HepG2 (cell line): ENCODE measurements around the gene PTAR1. TPM values are rescaled to one million over a fixed set of nuclear protein-coding genes. Genes with fewer than 3 reads are reported as not detected.

ENCODE experiments used
- ATAD3A ChIP-seq: sonication (generic); formaldehyde crosslinking; IDR thresholded peaks from 2 replicates; pipeline ENCODE4 v1.4.0; 2020; ENCODE audit warnings: missing genetic modification reagents
- BORCS8-MEF2B ChIP-seq: sonication (generic); formaldehyde crosslinking; IDR thresholded peaks from 2 replicates; pipeline ENCODE4 v1.8.0; 2022; ENCODE audit warnings: mild to moderate bottlenecking, missing genetic modification reagents
- HMGA1 ChIP-seq: sonication (generic); formaldehyde crosslinking; conservative IDR thresholded peaks from 2 replicates; pipeline ENCODE4 v1.4.0; 2020; ENCODE audit warnings: missing genetic modification reagents
- HNF1B ChIP-seq: sonication (generic); formaldehyde crosslinking; IDR thresholded peaks from 2 replicates; pipeline ENCODE4 v1.5.1; 2020; ENCODE audit warnings: mild to moderate bottlenecking, moderate library complexity, missing genetic modification reagents
- MIER2 ChIP-seq: IDR thresholded peaks from 2 replicates; pipeline ENCODE4 v1.6.1; 2016; ENCODE audit warnings: missing biosample characterization, missing genetic modification reagents
- NRL ChIP-seq: sonication (generic); formaldehyde crosslinking; IDR thresholded peaks from 2 replicates; pipeline ENCODE4 v1.5.0; 2020; ENCODE audit warnings: missing genetic modification reagents, mild to moderate bottlenecking, moderate library complexity, borderline replicate concordance
- RERE ChIP-seq: IDR thresholded peaks from 2 replicates; pipeline ENCODE4 v1.6.1; 2016; ENCODE audit warnings: low read depth, missing genetic modification reagents, missing compliant biosample characterization
- SMYD3 ChIP-seq: sonication (generic); formaldehyde crosslinking; IDR thresholded peaks from 2 replicates; pipeline ENCODE4 v1.8.1; 2023; ENCODE audit warnings: mild to moderate bottlenecking, missing genetic modification reagents
- SNAI1 ChIP-seq: sonication (generic); formaldehyde crosslinking; IDR thresholded peaks from 2 replicates; pipeline ENCODE4 v1.5.0; 2020; ENCODE audit warnings: mild to moderate bottlenecking, missing genetic modification reagents, borderline replicate concordance
- SOX13 ChIP-seq, 3 experiments: fragments of 450-650 bp in 1 of 3; sonication (generic) in 1 of 3; formaldehyde crosslinking in 1 of 3; IDR thresholded peaks in 2 of 3; conservative IDR thresholded peaks in 1 of 3; 2 replicates each; pipeline versions ENCODE4 v1.5.0 to v1.6.1; 2016 to 2020; ENCODE audit warnings: antibody characterized with exemption in 1 of 3, mild to moderate bottlenecking in 1 of 3, missing compliant biosample characterization in 1 of 3, missing genetic modification reagents in 1 of 3, moderate library complexity in 1 of 3
- SOX6 ChIP-seq, 2 experiments: fragments of 450-650 bp in 1 of 2; sonication (generic) in 1 of 2; formaldehyde crosslinking in 1 of 2; IDR thresholded peaks; 2 replicates each; pipeline versions ENCODE4 v1.4.0 to v1.6.1; 2017 to 2020; ENCODE audit warnings: antibody characterized with exemption in 1 of 2, mild to moderate bottlenecking in 1 of 2, missing genetic modification reagents in 1 of 2
- STAT6 ChIP-seq: sonication (generic); formaldehyde crosslinking; IDR thresholded peaks from 2 replicates; pipeline ENCODE4 v1.4.0; 2020; ENCODE audit warnings: missing genetic modification reagents, mild to moderate bottlenecking, borderline replicate concordance
- ZNF180 ChIP-seq: sonication (generic); formaldehyde crosslinking; IDR thresholded peaks from 2 replicates; pipeline ENCODE4 v1.4.0; 2020; ENCODE audit warnings: low read depth, missing genetic modification reagents, borderline replicate concordance
- ZNF20 ChIP-seq: sonication (generic); formaldehyde crosslinking; IDR thresholded peaks from 2 replicates; pipeline ENCODE4 v1.4.0; 2020; ENCODE audit warnings: mild to moderate bottlenecking, moderate library complexity, missing genetic modification reagents
- ZNF556 ChIP-seq: sonication (generic); formaldehyde crosslinking; IDR thresholded peaks from 2 replicates; pipeline ENCODE4 v1.4.0; 2020; ENCODE audit warnings: mild to moderate bottlenecking, missing genetic modification reagents, borderline replicate concordance
- ZNF577 ChIP-seq: sonication (generic); formaldehyde crosslinking; IDR thresholded peaks from 2 replicates; pipeline ENCODE4 v1.4.0; 2020; ENCODE audit warnings: mild to moderate bottlenecking, low read depth, missing genetic modification reagents, borderline replicate concordance
- ZNF7 ChIP-seq: IDR thresholded peaks from 2 replicates; pipeline ENCODE4 v1.6.1; 2016; ENCODE audit warnings: missing biosample characterization, missing genetic modification reagents
- ZNF740 ChIP-seq: sonication (generic); formaldehyde crosslinking; IDR thresholded peaks from 2 replicates; pipeline ENCODE4 v1.4.0; 2020; ENCODE audit warnings: missing genetic modification reagents
- polyA plus RNA-seq, 8 experiments: library from polyadenylated mRNA; depleted of rRNA in 3 of 8; stranded (reverse) in 7 of 8; unstranded in 1 of 8; fragments of >200 nt; fragmentation: Illumina TruSeq in 4 of 8; extraction: Trizol in 4 of 8; gene quantifications; 2 replicates each; pipeline versions ENCODE4 v1.2.1 to v1.2.3, GENCODE V29; 2011 to 2016; ENCODE audit warnings: low read depth in 4 of 8, missing spikeins in 1 of 8, mixed read lengths in 1 of 8; ENCODE audit not compliant: insufficient read depth in 1 of 8
- total RNA-seq, 5 experiments: library from RNA; depleted of rRNA; stranded (reverse); fragments of >200 nt; fragmentation: Illumina TruSeq; extraction: Trizol; gene quantifications; 2 replicates each; pipeline ENCODE4 v1.2.3, GENCODE V29; 2016; ENCODE audit warnings: low read depth in 1 of 5

PTAR1 gene
- total and polyA plus RNA-seq, 2 of the 13 experiments (the other 11 are each of a cell fraction or from before 2014, with no cell fraction given) = 26.5 to 42.1 TPM

- TF ChIP-seq STAT6 (no peak), ZNF20 (no peak), HNF1B (CRISPR knock-in tag) (no peak), MIER2 (no peak), SMYD3 (CRISPR knock-in tag) (no peak), SNAI1 (CRISPR knock-in tag) (no peak), SOX13 (IDR thresholded peaks at IDR 0.05) (no peak), SOX13 (CRISPR knock-in tag; conservative IDR thresholded peaks at IDR 0.05 in 1 of 2, IDR thresholded peaks at IDR 0.05 in 1 of 2) (no peak), SOX6 (IDR thresholded peaks at IDR 0.05) (no peak), SOX6 (CRISPR knock-in tag; IDR thresholded peaks at IDR 0.05) (no peak), ZNF7 (no peak), ATAD3A (CRISPR knock-in tag) (no peak), ZNF556 (no peak), ZNF577 (CRISPR knock-in tag) (no peak), NRL (no peak), BORCS8-MEF2B (CRISPR knock-in tag) (peak; percentile 80), HMGA1 (no peak), RERE (CRISPR knock-in tag) (no peak), ZNF740 (CRISPR knock-in tag) (no peak), ZNF180 (CRISPR knock-in tag) (no peak)
These were observed at the start of gene PTAR1 (continued) for GRCh38 chr9:69759421-69760277.
